Coronary artery (tissue), 2 donors: ENCODE data around the gene SALL3.

ENCODE experiments used
- DNase-seq: peaks from one replicate; pipeline ENCODE4 v3.0.0-alpha.2; 2017; ENCODE audit warnings: low spot score
- H3K27ac ChIP-seq, 2 donors: fragments of 200-600 bp; sonication (generic); one replicate each; pipeline ENCODE4 v1.5.1; 2016 to 2019
- H3K4me3 ChIP-seq: fragments of 200-600 bp; sonication (generic); 2 replicates; pipeline ENCODE4 v1.5.1; 2016; ENCODE audit warnings: mild to moderate bottlenecking, moderate library complexity
- TF ChIP-seq, protein P1 (sequence below): fragments of 200-600 bp; sonication (generic); IDR thresholded peaks from one replicate; pipeline ENCODE4 v1.5.1; 2019; ENCODE audit warnings: antibody characterized with exemption

The SALL3 gene

GRCh38 chr18:78994977-78995582, 15.5 kb downstream of the SALL3 start:
- no peak for DNase-seq
- Histone ChIP-seq H3K27ac (no peak overlapping the region), H3K4me3 (no peak overlapping the region)
- TF ChIP-seq, protein P1, sequence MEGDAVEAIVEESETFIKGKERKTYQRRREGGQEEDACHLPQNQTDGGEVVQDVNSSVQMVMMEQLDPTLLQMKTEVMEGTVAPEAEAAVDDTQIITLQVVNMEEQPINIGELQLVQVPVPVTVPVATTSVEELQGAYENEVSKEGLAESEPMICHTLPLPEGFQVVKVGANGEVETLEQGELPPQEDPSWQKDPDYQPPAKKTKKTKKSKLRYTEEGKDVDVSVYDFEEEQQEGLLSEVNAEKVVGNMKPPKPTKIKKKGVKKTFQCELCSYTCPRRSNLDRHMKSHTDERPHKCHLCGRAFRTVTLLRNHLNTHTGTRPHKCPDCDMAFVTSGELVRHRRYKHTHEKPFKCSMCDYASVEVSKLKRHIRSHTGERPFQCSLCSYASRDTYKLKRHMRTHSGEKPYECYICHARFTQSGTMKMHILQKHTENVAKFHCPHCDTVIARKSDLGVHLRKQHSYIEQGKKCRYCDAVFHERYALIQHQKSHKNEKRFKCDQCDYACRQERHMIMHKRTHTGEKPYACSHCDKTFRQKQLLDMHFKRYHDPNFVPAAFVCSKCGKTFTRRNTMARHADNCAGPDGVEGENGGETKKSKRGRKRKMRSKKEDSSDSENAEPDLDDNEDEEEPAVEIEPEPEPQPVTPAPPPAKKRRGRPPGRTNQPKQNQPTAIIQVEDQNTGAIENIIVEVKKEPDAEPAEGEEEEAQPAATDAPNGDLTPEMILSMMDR, result no peak

DNA sequence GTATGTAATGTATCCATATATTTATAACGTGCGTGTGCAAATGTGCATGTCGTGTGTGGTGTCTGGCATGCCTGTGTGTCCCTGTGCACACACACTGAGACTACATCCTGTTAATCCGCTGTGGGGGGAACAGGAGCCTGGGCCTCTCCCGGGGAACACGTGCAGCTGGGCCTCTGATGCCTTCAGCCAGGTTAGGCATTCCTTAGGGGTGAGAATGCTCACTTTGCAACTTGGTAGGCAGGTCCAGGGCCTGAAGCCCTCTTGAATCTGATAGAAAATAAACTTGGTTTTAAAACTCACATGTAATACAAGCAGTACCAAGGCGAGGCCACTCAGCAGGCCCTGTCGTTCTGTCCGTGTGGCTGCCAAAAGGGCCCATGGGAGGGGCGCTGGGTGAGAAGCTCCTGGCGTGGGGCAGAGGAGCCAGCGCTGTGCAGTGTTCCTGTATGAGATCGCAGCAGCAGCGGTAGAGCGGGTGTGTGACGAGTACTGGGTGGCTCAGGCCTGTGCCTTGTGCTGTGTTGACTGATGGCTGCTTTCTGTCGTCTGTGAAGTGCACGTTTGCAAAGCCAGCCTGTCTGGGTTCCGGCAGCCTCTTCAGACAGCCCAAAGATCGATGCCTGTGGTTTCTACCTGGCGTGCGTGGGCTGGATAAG, 16.2 kb downstream of the SALL3 start:
- Histone ChIP-seq H3K27ac (no peak overlapping the region), H3K4me3 (no peak overlapping the region)
- TF ChIP-seq, protein P1, result no peak
- DNase-seq, result no peak

DNA sequence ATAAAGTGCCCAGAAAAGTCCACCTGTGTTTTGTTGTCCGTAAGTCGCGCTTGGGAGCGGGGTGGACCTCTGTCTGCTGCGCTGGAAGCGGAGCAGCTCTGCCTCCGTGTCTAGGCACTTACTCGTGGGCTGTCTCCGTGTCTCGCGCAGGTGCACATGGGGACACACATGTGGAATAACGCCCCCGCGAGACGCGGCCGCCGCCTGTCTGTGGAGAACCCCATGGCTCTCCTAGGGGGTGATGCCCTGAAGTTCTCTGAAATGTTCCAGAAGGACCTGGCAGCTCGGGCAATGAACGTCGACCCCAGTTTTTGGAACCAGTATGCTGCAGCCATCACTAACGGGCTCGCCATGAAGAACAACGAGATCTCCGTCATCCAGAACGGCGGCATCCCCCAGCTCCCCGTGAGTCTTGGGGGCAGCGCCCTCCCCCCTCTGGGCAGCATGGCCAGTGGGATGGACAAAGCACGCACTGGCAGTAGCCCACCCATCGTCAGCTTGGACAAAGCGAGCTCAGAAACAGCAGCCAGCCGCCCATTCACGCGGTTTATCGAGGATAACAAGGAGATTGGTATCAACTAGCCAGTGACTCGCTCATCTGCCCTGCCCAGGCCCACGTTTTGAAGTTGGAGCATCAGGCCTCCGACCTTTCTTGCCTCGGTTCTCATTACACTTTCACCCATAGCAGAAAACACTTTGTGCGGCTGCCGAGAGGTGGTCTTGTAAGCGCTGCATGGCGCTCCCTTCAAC, 17.3 kb downstream of the SALL3 start:
- Histone ChIP-seq H3K27ac (no peak overlapping the region), H3K4me3 (no peak overlapping the region)
- DNase-seq, result no peak
- TF ChIP-seq, protein P1, result no peak

- no peak for DNase-seq
- no peak overlapping the region for H3K27ac ChIP-seq
- TF ChIP-seq, protein P1, result no peak
- no peak overlapping the region for H3K4me3 ChIP-seq
Measured at GRCh38 chr18:78998371-78999071, 18.9 kb downstream of the SALL3 start.

DNA sequence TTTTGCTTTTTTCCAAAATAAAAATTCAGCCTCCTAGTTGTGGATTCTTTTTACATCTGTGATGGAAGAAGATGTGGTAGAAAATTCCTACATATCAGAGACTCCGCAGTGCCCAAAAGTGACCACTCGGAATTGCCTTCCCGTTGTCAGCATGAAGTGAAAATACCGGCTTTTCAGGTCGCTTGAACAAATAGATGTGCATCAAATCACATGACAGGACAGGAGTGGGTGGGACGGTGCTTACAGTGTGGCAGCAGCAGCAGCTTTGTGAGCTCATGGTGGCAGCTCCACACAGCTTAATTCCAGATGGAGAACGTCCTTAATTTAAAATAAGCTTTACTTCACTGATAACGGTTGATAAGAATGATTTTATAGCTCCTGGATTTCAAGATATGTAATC, 20.3 kb downstream of the SALL3 start:
- Histone ChIP-seq H3K27ac (no peak overlapping the region), H3K4me3 (no peak overlapping the region)
- TF ChIP-seq, protein P1, result no peak
- DNase-seq, result no peak

DNA sequence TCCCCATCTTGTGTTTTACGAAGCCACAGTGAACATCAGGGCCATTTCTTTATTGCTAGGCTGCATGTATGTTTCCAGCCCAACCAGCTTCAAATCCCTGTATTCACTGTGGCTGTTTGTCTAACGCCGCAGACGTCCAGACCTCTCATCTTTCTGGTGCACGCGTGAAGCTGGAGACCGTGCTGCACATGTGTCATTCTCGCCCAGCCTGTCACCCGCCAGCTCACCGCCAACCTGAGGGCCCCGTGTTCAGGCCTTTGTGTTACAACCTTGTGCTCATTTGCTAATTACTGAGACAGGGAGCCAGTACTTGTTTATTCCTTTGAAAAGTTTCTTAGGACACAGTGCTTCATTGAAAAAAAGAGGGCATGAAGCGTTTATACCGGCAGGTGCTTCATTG, 21.4 kb downstream of the SALL3 start:
- TF ChIP-seq, protein P1, result no peak
- Histone ChIP-seq H3K4me3 (no peak overlapping the region), H3K27ac (no peak overlapping the region)
- DNase-seq, result no peak
